ENCODE data around the gene B3GALT6. TPM values are rescaled to one million over a fixed set of nuclear protein-coding genes. Genes with fewer than 3 reads are reported as not detected.
"Not testable (repeated sequence)": the region's sequence is repeated elsewhere in the genome, so short reads cannot be mapped to it uniquely, and the experiment has no call there.

The B3GALT6 gene
- total RNA-seq, 2 experiments from 2014 or later: 13.3 to 14.4 TPM

DNA sequence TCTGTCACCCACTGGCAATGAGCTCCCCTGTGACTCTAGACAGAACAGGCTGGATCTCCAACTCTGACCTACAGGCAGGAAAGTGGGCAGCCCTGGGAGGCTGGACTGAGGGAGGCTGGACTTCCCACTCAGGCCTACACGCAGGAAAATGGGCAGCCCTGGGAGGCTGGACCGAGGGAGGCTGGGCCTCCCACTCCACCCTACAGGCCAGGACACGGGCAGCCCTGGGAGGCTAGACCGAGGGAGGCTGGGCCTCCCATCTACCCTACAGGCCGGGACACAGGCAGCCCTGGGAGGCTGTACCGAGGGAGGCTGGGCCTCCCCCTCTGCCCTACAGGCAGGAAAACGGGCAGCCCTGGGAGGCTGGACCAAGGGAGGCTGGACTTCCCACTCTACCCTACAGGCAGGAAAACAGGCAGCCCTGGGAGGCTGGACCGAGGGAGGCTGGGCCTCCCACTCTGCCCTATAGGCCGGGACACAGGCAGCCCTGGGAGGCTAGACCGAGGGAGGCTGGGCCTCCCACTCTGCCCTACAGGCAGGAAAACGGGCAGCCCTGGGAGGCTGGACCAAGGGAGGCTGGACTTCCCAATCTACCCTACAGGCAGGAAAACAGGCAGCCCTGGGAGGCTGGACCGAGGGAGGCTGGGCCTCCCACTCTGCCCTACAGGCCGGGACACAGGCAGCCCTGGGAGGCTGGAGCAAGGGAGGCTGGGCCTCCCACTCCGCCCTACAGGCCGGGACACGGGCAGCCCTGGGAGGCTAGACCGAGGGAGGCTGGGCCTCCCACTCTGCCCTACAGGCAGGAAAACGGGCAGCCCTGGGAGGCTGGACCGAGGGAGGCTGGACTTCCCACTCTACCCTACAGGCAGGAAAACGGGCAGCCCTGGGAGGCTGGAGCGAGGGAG lies 16.2 kb downstream of the B3GALT6 start:
- POLR2A ChIA-PET; H3K27ac Mint-ChIP-seq; H3K4me3 Mint-ChIP-seq; DNase-seq; H3K27me3 Mint-ChIP-seq; CTCF ChIA-PET; H3K9me3 Mint-ChIP-seq; H3K36me3 Mint-ChIP-seq (ENCODE audit: low read depth): not testable (repeated sequence)
- peaks cover 16% of the 10 kb centered on the region for H3K4me1 Mint-ChIP-seq

DNA sequence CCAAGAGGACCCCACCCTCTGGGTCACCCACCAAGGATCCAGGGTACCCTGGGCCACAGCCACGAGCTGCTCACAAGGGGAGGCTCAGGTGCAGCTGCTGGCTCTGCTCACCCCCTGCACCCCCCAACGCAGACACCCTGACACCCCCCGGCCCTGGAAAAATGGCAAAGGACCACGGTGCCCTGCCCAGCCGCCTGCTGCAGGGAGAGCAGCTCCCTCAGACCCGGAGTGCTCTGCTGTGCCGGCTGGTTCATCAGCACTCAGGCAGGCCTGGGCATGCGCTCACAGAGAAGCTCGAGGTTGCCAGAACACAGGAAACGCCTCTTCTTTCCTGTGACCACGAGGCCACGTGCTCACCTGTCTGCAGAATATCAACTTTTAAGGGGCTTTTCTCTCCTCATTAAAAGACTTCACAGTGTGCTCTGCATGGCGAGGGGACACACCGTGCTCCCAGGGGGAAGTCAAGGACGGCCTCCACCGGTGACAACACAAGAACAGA lies 18.8 kb downstream of the B3GALT6 start:
- H3K4me1 Mint-ChIP-seq: peaks cover 16% of the 10 kb centered on the region
- peak; percentile 82 for DNase-seq
- H3K9me3 Mint-ChIP-seq: no peaks in the 10 kb centered on the region
- no peak overlapping the region for H3K4me3 Mint-ChIP-seq
- H3K36me3 Mint-ChIP-seq (ENCODE audit: low read depth): peaks cover 17% of the 10 kb centered on the region
- H3K27me3 Mint-ChIP-seq: peaks cover 4% of the 10 kb centered on the region
- peak overlapping the region; percentile 54 for H3K27ac Mint-ChIP-seq
- ChIA-PET POLR2A (interaction anchor here (1.0 to 1.5 kb wide), 5 partner anchors 10 to 54 kb away, joined by 3 to 7 read pairs (median 5); partner anchors contain the start of genes B3GALT6 and SDF4), CTCF (interaction anchor here (0.7 to 2.0 kb wide), 8 partner anchors 121 to 254 kb away, joined by 3 to 20 read pairs (median 4); partner anchors contain the start of gene C1orf159)

DNA sequence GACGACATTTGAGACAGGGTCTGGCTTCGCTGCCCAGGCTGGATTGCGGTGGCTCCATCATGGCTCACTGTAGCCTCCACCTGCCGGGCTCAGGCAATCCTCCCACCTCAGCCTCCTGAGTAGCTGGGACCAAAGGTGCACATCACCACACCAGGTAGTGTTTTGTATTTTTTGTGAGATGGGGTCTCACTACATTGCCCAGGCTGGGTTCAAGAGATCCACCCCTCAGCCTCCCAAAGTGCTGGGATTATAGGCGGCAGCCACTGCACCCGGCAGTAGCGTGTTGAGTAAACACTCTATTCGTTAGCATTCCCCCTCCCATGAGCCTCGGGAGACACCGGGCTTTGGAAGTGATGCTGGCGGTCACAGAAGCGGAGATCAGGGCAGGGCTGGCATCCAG lies 21.3 kb downstream of the B3GALT6 start:
- ChIA-PET POLR2A (no interaction called here), CTCF (no interaction called here)
- H3K9me3 Mint-ChIP-seq: no peaks in the 10 kb centered on the region

DNA sequence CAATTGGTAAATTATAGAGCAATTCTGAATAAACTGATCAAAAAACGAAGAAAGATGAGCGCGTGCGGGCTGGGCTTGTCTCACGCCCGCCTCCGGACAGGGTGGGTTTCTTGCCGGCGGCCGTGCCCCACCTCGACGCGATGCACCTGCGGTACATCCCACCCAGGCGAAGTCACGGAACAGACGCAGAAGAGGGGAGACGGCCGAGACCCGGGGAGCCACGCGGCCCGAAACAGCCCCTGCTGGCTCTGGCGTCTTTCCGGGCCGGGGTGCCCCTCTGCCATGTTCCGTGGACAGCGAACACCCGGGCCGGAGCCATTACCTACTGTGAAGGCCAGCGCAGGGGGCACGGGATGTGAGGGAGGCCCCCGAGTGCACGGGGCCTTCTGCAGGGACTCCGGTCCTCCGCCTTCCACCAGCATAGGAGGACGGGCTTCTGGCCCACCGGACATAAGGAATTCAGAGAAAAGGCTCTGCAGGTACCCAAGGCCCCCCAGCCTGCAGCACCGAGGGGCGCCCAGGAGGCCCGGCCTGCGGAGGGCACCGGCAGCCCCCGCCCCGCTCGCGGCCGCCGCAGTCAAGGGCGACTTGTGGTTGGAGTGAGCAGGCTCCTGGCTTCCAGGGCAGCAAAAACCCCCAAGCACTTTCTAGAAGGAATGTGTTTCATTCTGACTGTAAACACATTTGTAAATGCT lies 22.1 kb downstream of the B3GALT6 start:
- ChIA-PET CTCF (no interaction called here), POLR2A (no interaction called here)
- Mint-ChIP-seq H3K36me3 (ENCODE audit: low read depth) (peaks cover 29% of the 10 kb centered on the region), H3K9me3 (no peaks in the 10 kb centered on the region), H3K27ac (no peak overlapping the region), H3K4me3 (no peak overlapping the region), H3K4me1 (peaks cover 23% of the 10 kb centered on the region), H3K27me3 (no peaks in the 10 kb centered on the region)
- DNase-seq: no peak

More for the DNA sequence above, 21.3 kb downstream of the B3GALT6 start:
- Mint-ChIP-seq H3K4me3 (no peak overlapping the region), H3K36me3 (ENCODE audit: low read depth) (peaks cover 28% of the 10 kb centered on the region), H3K27me3 (no peaks in the 10 kb centered on the region), H3K27ac (no peak overlapping the region), H3K4me1 (peaks cover 23% of the 10 kb centered on the region)
- DNase-seq: no peak

DNA sequence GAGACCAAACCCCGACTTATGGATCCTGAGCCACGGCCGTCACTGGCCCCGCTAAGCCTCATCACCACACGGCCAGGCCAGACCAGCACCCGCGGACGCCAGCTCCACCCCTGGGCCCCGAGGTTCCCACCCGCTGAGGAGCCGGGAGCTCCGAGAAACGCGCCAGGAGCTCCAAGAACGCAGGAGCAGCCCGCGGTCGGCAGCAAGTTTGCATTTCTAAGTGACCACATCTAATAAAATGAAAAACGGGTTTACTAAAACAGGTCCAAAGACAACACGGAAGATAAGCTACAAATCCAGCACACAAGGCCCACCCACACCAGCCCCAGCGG lies 22.6 kb downstream of the B3GALT6 start:
- no peak for DNase-seq
- no peak overlapping the region for H3K4me3 Mint-ChIP-seq
- H3K36me3 Mint-ChIP-seq (ENCODE audit: low read depth): peaks cover 34% of the 10 kb centered on the region
- H3K4me1 Mint-ChIP-seq: peaks cover 21% of the 10 kb centered on the region
- ChIA-PET POLR2A (no interaction called here), CTCF (interaction anchor here (0.7 kb wide), 1 partner anchor 9 kb away, joined by 3 read pairs; no protein-coding TSS in a partner anchor)
- H3K27me3 Mint-ChIP-seq: no peaks in the 10 kb centered on the region
- H3K27ac Mint-ChIP-seq: no peak overlapping the region
- H3K9me3 Mint-ChIP-seq: no peaks in the 10 kb centered on the region

DNA sequence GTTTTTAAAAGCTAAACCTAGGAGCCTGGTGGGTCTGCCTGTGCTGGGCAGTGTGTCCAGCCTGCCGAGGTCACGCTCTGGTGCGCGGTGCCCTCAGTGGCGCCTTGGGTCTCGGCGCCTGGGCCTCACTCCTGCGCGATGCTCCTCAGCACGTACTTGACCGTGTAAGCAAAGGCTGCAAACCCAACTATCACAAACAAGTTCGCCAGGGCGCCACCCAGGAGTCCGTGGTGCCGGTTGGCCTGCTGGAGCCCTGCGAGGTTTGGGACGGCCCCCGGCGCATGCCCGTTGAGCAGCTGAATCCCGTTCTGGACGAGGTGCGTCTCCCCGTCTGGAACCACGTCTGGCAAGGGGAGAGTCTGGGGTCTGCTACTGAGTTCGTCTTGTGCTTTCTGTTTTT lies 23.0 kb downstream of the B3GALT6 start:
- Mint-ChIP-seq H3K36me3 (ENCODE audit: low read depth) (peaks cover 38% of the 10 kb centered on the region), H3K4me1 (peaks cover 19% of the 10 kb centered on the region), H3K9me3 (no peaks in the 10 kb centered on the region), H3K4me3 (no peak overlapping the region), H3K27me3 (no peaks in the 10 kb centered on the region), H3K27ac (no peak overlapping the region)
- ChIA-PET CTCF (interaction anchor here (0.7 kb wide), 1 partner anchor 9 kb away, joined by 3 read pairs; no protein-coding TSS in a partner anchor), POLR2A (no interaction called here)
- no peak for DNase-seq

DNA sequence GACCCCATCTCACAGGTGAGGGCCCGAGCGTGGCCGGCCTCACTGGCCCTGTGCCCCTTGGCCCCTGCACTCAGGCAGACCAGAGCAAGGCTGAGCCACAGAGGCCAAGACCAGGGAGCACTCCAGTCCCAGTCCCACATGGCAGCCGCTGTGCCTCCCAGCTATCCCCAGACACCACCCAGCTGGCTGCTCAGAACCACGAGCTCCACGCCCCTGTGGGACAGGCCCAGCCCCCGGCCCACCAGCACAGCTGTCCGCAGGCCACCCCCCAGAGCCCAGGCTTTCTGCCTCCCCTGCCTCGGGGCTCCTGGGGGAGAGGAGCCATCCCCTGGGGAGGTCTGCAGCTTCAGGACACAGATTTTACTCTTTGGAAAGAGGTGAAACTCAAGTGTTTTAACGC lies 23.6 kb downstream of the B3GALT6 start:
- Mint-ChIP-seq H3K4me1 (peaks cover 16% of the 10 kb centered on the region), H3K27me3 (no peaks in the 10 kb centered on the region), H3K9me3 (no peaks in the 10 kb centered on the region), H3K27ac (no peak overlapping the region), H3K4me3 (no peak overlapping the region), H3K36me3 (ENCODE audit: low read depth) (peaks cover 44% of the 10 kb centered on the region)
- DNase-seq: no peak
- ChIA-PET POLR2A (no interaction called here), CTCF (no interaction called here)

DNA sequence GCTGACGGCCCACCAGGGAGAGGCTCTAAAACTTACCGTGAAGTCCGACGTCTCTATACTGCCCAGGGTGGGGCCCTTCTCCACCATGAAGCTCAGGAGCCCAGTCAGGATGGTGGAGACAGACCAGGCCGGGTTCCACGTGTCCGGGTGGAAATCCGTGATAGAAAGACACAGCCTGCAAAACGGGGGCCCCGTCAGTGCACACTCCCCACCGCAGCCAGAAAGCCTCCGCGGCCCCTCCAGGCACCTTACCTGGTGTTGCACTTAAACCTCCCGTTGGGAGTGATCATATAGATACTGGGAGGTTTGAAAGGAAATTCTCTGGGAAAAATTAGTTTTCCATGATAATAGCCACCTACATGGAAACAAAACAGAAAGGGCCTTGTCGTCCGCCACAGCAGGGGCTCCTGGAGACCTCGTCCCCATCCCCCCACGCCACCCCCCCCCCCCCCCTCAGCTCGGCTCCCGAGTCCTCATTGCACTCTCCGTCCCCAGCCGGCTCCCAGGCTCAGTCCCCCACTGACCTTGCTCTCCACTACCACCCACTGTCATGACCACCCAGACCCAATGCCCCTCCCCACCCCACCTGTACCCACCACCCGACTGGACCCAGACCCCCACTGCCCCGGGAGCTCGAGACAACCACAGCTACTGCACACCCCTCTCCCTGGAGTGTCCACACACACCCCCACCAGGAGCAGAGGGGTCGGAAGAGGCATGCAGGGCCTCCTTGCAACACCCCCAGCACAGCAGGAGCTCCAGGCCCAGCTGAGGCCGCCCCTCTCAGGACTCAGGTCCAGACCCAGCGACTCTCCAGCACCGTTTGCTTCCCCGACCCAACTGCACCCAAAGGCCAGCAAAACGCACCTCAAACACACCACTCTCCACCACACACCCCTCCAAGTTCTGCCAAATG lies 25.2 kb downstream of the B3GALT6 start:
- no peak overlapping the region for H3K4me3 Mint-ChIP-seq
- no peaks in the 10 kb centered on the region for H3K27me3 Mint-ChIP-seq
- peaks cover 52% of the 10 kb centered on the region for H3K36me3 Mint-ChIP-seq (ENCODE audit: low read depth)
- H3K4me1 Mint-ChIP-seq: peaks cover 15% of the 10 kb centered on the region
- no peaks in the 10 kb centered on the region for H3K9me3 Mint-ChIP-seq
- ChIA-PET CTCF (no interaction called here), POLR2A (no interaction called here)
- no peak overlapping the region for H3K27ac Mint-ChIP-seq
- DNase-seq: no peak

DNA sequence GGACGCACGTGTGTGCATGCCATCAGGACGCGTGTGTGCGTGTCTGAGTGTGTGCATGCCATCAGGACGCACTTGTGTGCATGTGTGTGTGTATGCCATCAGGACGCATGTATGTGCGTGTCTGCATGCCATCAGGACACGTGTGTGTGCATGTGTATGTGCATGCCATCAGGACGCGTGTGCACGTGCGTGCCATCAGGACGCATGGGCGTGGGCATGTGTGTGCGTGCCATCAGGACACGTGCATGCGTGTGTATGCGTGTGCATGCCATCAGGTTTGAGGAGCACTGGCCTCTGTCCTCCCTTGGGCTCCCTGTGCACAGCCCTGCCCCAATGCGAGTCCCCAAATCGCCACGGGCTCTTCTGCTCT lies 27.1 kb downstream of the B3GALT6 start:
- Mint-ChIP-seq H3K27me3 (no peaks in the 10 kb centered on the region), H3K4me1 (peaks cover 15% of the 10 kb centered on the region), H3K9me3 (no peaks in the 10 kb centered on the region), H3K27ac (no peak overlapping the region), H3K4me3 (no peak overlapping the region), H3K36me3 (ENCODE audit: low read depth) (peaks cover 53% of the 10 kb centered on the region)
- no peak for DNase-seq
- ChIA-PET CTCF (no interaction called here), POLR2A (no interaction called here)

DNA sequence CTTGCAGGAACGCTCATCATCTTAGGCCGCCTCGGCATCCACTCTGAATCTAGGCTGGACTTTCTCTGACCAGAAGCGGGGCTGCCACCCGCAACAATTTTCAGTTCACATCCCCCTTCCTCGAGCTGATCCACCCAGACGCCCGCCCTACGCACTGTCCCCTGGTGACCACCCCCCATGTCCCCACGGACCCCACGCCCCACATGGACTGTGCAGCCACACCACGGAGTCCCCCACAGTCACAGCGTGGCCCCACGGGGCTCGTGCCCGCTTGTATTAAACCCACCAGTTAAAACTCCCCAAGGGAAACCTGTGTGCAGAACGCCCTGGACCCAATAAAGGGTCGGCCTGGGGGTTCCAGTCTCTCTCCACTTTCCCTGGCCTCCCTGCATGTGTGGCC lies 27.5 kb downstream of the B3GALT6 start:
- no peak overlapping the region for H3K27ac Mint-ChIP-seq
- no peaks in the 10 kb centered on the region for H3K27me3 Mint-ChIP-seq
- no peak overlapping the region for H3K4me3 Mint-ChIP-seq
- H3K36me3 Mint-ChIP-seq (ENCODE audit: low read depth): peaks cover 52% of the 10 kb centered on the region
- ChIA-PET POLR2A (no interaction called here), CTCF (no interaction called here)
- no peaks in the 10 kb centered on the region for H3K9me3 Mint-ChIP-seq
- H3K4me1 Mint-ChIP-seq: peaks cover 15% of the 10 kb centered on the region
- no peak for DNase-seq

DNA sequence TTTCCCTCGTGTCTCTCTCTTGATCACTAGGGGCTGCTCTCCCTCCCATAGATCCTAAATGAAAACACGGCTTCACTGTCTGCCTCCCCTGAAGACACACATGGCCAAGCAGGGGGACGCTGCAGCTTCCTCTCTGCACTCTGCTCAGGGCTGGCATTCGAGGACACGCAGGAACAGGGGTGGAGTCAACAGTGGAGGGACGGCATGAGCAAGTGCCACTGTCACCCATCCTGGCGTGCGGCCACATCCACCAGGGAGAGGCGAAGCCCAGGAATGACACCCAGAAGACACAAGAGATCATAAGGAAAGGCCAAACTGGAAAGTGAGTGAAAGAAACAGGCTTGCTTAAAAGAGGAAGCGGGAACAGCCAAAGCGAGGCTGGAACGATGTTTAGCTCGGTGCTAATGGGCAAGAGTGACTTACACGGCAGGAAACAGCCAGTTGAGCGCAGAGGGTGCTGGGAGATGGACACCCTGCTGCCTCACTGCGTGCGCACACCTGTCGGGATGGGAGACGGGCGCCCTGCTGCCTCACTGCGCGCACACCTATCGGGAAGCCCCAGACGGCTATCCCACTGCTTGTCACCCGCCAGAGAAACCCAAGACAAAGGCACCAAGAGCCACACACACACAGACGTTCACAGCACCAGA lies 28.0 kb downstream of the B3GALT6 start:
- POLR2A ChIA-PET: interaction anchor here (2.1 kb wide), 1 partner anchor 9 kb away, joined by 7 read pairs; no protein-coding TSS in a partner anchor

DNA sequence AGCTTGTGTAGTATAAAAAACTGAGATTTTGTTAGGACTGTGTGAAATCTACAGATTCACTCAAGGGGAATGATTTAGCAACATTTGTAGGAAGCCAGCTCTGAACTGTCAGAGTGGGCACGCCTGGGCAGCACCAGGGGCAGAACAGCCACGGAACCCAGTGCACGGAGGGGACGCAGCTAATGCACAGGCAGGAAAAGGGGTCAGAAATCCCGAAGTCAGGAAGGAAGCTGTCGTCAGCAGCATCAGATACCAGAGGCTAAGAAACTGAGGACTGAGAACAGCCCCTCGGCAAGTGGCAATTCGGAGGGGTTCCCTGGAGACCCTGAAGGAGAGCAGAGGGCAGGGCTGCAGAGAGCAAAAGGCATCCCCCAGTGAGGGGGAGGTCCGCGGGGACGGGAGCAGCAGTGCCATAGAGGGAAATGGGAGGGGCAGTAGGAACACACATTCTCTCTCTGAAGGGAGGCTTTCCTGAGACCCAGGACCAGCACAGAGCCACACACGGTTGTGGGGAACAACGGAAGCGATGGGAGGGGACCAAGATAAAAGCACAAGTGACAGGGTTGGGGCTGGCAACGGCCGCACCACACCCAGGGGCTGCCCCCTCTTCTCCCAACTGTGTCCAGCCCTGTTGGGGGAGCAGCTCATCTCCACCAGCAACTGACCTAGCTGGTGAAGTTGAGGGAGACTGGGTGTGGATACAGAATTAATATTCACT lies 29.0 kb downstream of the B3GALT6 start:
- H3K4me3 Mint-ChIP-seq: no peak overlapping the region
- POLR2A ChIA-PET: interaction anchor here (1.1 to 2.1 kb wide), 2 partner anchors 10 to 32 kb away, joined by 3 to 7 read pairs; no protein-coding TSS in a partner anchor
- H3K27ac Mint-ChIP-seq: peak overlapping the region; percentile 75
- peaks cover 16% of the 10 kb centered on the region for H3K4me1 Mint-ChIP-seq
- CTCF ChIA-PET: interaction anchor here (0.7 to 1.7 kb wide), 3 partner anchors 18 to 199 kb away, joined by 3 to 6 read pairs (median 3); no protein-coding TSS in a partner anchor
- DNase-seq: no peak
- no peaks in the 10 kb centered on the region for H3K27me3 Mint-ChIP-seq
- H3K9me3 Mint-ChIP-seq: no peaks in the 10 kb centered on the region
- H3K36me3 Mint-ChIP-seq (ENCODE audit: low read depth): peaks cover 49% of the 10 kb centered on the region

More for the DNA sequence above, 28.0 kb downstream of the B3GALT6 start:
- no peak overlapping the region for H3K4me3 Mint-ChIP-seq
- CTCF ChIA-PET: interaction anchor here (1.7 kb wide), 1 partner anchor 138 kb away, joined by 6 read pairs; no protein-coding TSS in a partner anchor
- no peaks in the 10 kb centered on the region for H3K27me3 Mint-ChIP-seq
- H3K9me3 Mint-ChIP-seq: no peaks in the 10 kb centered on the region
- no peak for DNase-seq
- peaks cover 47% of the 10 kb centered on the region for H3K36me3 Mint-ChIP-seq (ENCODE audit: low read depth)
- H3K4me1 Mint-ChIP-seq: peaks cover 16% of the 10 kb centered on the region
- peak overlapping the region; percentile 31 for H3K27ac Mint-ChIP-seq

All from activated CD4-positive, alpha-beta memory T cell treated with anti-CD3 and anti-CD28 coated beads, Interleukin-2, amount 10 ng/mL, durations not matched to agents 7 days and 5 days (primary cell).